Rectal smooth muscle tissue (tissue), 1 donor: Measurements from ENCODE around the gene MIA3.

ENCODE experiments used
- H3K27ac ChIP-seq: one replicate; pipeline ENCODE4 v1.7.0; 2013; ENCODE audit warnings: low read depth, low read length, inconsistent platforms
- H3K27me3 ChIP-seq: one replicate; pipeline ENCODE4 v1.7.0; 2013; ENCODE audit warnings: low read length; ENCODE audit not compliant: control insufficient read depth, insufficient read depth
- H3K36me3 ChIP-seq: one replicate; pipeline ENCODE4 v1.7.0; 2013; ENCODE audit warnings: low read length; ENCODE audit not compliant: control insufficient read depth, insufficient read depth
- H3K4me1 ChIP-seq: one replicate; pipeline ENCODE4 v1.7.0; 2013; ENCODE audit warnings: low read length; ENCODE audit not compliant: control insufficient read depth, insufficient read depth
- H3K4me3 ChIP-seq: one replicate; pipeline ENCODE4 v1.7.0; 2013; ENCODE audit warnings: low read length
- H3K9ac ChIP-seq: one replicate; pipeline ENCODE4 v1.7.0; 2013; ENCODE audit warnings: low read length

Gene MIA3

GRCh38 chr1:222629921-222630535 is 12.1 kb downstream of the MIA3 start:
- H3K36me3 ChIP-seq: peaks cover 21% of the 10 kb centered on the region

DNA sequence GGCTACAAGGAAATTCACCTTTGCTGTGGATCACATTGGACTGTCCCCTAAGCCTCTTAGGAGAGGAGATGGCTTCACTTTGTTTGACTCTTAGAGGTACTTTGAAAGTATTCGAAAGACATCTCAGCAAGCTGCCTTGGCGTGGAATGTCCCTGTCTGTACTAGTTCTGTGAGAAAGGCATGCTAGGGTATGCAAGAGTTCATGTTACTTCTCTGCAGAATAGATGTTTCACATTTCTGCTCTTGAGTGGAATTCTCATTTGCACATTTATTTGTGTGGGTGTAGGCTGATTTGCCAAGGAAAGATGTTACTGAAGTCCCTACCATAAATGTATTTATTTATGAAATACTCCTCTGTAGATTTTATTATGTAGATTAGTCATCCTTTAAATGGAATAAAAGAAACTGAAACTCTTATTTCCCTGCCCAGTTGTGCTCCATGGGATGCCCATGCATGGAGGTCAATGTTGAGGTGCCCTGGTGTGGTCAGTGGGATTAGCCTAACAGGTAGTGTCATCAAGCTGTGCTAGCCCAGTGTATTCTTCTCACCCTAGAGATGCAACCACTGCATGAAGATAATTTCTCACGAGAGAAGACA is 13.8 kb downstream of the MIA3 start:
- Histone ChIP-seq H3K27ac (no peak overlapping the region), H3K27me3 (no peaks in the 10 kb centered on the region), H3K9ac (no peak overlapping the region), H3K36me3 (peaks cover 22% of the 10 kb centered on the region), H3K4me3 (no peak overlapping the region), H3K4me1 (no peaks in the 10 kb centered on the region)

More at GRCh38 chr1:222629921-222630535, 12.1 kb downstream of the MIA3 start:
- Histone ChIP-seq H3K9ac (no peak overlapping the region), H3K27me3 (no peaks in the 10 kb centered on the region), H3K4me1 (no peaks in the 10 kb centered on the region), H3K27ac (no peak overlapping the region), H3K4me3 (no peak overlapping the region)

- H3K4me1 ChIP-seq: no peaks in the 10 kb centered on the region
- no peak overlapping the region for H3K4me3 ChIP-seq
- H3K27me3 ChIP-seq: no peaks in the 10 kb centered on the region
- H3K36me3 ChIP-seq: peaks cover 22% of the 10 kb centered on the region
- no peak overlapping the region for H3K27ac ChIP-seq
- no peak overlapping the region for H3K9ac ChIP-seq
Measured at GRCh38 chr1:222632749-222633148, 14.9 kb downstream of the MIA3 start.

GRCh38 chr1:222634180-222635013 is 16.5 kb downstream of the MIA3 start:
- Histone ChIP-seq H3K27me3 (no peaks in the 10 kb centered on the region), H3K27ac (no peak overlapping the region), H3K36me3 (peaks cover 14% of the 10 kb centered on the region), H3K4me3 (no peak overlapping the region), H3K9ac (no peak overlapping the region), H3K4me1 (no peaks in the 10 kb centered on the region)

GRCh38 chr1:222641269-222641948 is 23.5 kb downstream of the MIA3 start:
- Histone ChIP-seq H3K36me3 (peaks cover 5% of the 10 kb centered on the region), H3K4me1 (peaks cover 7% of the 10 kb centered on the region), H3K27me3 (no peaks in the 10 kb centered on the region), H3K4me3 (no peak overlapping the region), H3K27ac (no peak overlapping the region), H3K9ac (no peak overlapping the region)

GRCh38 chr1:222642468-222642867 is 24.6 kb downstream of the MIA3 start:
- H3K4me3 ChIP-seq: no peak overlapping the region
- H3K27me3 ChIP-seq: no peaks in the 10 kb centered on the region
- H3K4me1 ChIP-seq: peaks cover 7% of the 10 kb centered on the region
- H3K9ac ChIP-seq: no peak overlapping the region
- no peak overlapping the region for H3K27ac ChIP-seq
- H3K36me3 ChIP-seq: peaks cover 2% of the 10 kb centered on the region

DNA sequence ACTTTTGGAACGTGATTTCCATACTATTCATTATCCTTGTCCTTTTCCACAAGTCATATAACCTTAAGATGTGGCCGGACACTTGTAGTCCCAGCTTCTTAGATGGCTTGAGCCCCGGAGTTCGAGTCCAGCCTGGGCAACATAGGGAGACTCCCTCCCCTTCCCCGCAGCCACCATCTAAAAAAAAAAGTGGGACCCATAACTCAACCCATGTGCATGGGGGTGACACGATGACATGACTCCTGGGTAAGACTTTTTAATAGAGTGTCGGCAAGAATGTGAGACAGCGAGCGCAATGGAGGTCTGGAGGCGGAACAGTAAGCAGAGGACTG is 25.7 kb downstream of the MIA3 start:
- peak overlapping the region; percentile 81 for H3K4me3 ChIP-seq
- H3K4me1 ChIP-seq: peaks cover 7% of the 10 kb centered on the region
- peak overlapping the region; percentile 98 for H3K9ac ChIP-seq
- no peaks in the 10 kb centered on the region for H3K36me3 ChIP-seq
- peak overlapping the region; percentile 96 for H3K27ac ChIP-seq
- no peaks in the 10 kb centered on the region for H3K27me3 ChIP-seq

- Histone ChIP-seq H3K27me3 (no peaks in the 10 kb centered on the region), H3K4me1 (peaks cover 7% of the 10 kb centered on the region), H3K36me3 (no peaks in the 10 kb centered on the region), H3K4me3 (peak overlapping the region; percentile 81), H3K27ac (peak overlapping the region; percentile 96), H3K9ac (peak overlapping the region; percentile 98)
Measured at GRCh38 chr1:222643938-222644635, 26.2 kb downstream of the MIA3 start.

DNA sequence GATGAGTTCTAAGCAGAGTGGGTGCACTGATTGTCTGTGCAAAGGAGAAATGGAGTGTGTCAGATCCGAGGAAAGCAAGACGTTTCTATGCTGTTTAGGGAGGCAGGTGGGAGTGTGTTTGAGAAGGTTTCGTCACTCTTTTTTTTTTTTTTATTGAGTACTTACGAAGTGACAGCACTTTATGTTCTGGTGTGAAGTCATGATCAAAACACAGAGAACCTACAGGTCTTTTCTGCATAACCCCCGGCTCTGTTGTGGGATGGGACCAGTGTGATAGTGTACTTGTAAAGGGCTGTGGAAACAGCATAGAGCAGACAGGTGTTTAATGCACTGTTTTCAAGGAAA is 26.7 kb downstream of the MIA3 start:
- Histone ChIP-seq H3K27ac (peak overlapping the region; percentile 96), H3K27me3 (no peaks in the 10 kb centered on the region), H3K36me3 (no peaks in the 10 kb centered on the region), H3K4me1 (peaks cover 7% of the 10 kb centered on the region), H3K9ac (peak overlapping the region; percentile 75), H3K4me3 (peak overlapping the region; percentile 81)

DNA sequence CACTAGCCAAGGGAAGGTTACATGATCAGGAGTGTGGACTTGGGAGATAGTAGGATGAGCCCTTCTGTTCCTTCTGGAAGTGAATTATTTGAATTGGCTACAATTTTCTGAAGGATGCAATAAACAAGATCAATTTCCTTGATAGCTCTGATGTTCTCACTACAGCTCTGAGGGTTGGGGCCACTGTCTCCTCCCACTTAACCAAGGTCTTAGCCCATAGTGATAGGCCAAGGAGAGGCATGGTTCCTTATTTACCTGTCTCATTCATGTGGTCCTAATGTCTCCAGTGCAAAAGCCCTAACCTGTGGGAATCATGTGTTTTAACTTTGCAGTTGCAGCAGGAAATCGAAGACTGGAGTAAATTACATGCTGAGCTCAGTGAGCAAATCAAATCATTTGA is 34.8 kb downstream of the MIA3 start:
- Histone ChIP-seq H3K4me1 (no peaks in the 10 kb centered on the region), H3K9ac (no peak overlapping the region), H3K27me3 (no peaks in the 10 kb centered on the region), H3K27ac (no peak overlapping the region), H3K4me3 (no peak overlapping the region), H3K36me3 (peaks cover 24% of the 10 kb centered on the region)

DNA sequence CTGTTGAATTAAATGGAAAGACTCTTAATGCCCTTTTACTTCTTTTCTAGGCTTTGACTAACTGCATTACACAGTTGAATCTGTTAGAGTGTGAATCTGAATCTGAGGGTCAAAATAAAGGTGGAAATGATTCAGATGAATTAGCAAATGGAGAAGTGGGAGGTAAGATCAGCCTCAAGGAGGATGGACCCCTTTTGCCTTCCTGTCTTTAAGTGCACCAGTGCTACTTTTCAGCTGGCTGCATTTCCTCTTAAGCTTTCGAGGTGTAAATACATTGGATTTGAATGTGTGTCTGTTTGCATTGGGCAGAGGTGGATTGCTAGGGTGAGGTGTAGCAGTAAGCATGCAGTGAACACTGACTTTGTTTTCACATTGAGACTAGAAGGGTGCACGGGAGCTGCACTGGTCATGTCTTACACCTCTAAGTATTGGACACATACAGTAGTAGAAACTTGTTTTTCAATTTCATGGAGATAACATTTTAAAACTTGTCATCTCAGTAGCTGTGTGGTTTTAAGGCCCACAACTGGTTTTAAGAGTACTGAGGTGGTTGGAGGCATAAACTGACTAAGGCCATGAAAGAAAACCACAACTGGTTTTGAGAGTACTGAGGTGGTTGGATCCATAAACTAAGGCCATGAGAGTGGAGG is 35.4 kb downstream of the MIA3 start:
- Histone ChIP-seq H3K27ac (no peak overlapping the region), H3K4me1 (no peaks in the 10 kb centered on the region), H3K9ac (no peak overlapping the region), H3K27me3 (no peaks in the 10 kb centered on the region), H3K4me3 (no peak overlapping the region), H3K36me3 (peaks cover 24% of the 10 kb centered on the region)
